GM18951 (cell line): ENCODE results near the gene ZBTB49.

ENCODE experiments used
- POLR2A ChIP-seq: IDR thresholded peaks from 4 replicates; pipeline ENCODE4 v1.6.1; 2011; ENCODE audit warnings: mild to moderate bottlenecking; ENCODE audit not compliant: insufficient read length, insufficient read depth; ENCODE audit errors: extremely low read depth
- in situ Hi-C: fragments of 300-500 bp; cut with MboI; formaldehyde crosslinking; loops from one replicate; pipeline ENCODE4 v1.12.0; 2022; ENCODE audit warnings: low sequenced_read_pairs, mixed read lengths, inconsistent platforms; ENCODE audit not compliant: unreplicated experiment

The ZBTB49 gene

DNA sequence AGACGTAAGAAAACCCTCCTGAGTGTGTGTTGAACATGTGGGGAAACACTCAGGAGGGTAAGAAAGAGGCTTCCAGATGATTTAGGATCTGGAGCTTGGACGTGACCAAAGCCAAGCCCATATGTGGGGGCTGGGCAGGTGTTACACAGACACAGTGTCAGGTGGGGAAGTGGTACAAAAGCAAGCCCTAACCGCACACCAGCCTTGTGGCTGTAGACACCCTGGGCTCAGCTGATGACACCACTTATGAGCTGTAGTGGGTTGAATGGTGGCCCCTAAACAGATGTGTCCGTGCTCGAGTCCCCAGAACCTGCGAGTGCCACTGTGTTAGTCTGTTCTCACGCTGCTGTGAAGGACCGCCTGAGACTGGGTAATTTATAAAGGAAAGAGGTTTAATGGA, 71.8 kb downstream of the ZBTB49 start:
- no peak for TF ChIP-seq POLR2A
- in situ Hi-C loops: no loop called here

DNA sequence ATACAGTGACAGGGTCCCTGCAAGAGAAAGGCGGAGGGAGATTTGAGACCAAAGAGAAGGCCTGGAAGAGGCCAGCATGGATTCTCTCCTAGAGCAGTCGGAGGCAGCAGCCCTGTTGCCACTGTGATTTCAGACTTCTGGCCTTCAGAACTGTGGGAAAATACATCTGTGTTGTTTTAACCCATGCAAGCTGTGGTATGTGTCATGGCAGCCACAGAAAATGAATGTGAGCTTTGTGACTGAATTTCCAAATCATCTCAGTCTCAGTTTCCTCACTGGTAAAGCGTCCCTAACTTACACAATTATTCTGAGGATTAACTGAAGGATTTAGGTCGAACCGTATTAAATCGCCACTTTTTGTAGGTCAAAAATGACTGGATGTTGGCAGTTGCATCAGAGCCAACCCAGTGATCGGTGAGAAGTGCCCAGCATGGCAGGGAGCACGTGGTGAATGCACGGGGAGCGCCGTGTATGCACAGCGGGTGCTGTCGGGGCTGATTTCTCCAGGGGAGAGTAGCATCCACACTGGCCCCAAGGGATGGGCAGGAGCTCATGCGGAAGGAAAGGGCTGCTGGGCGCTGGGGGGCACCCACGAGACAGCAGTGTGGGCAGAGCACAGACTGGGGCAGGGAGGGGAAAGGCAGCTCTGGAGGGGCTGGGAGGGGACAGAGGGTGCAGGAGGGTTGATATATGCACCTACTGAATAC, 73.1 kb downstream of the ZBTB49 start:
- in situ Hi-C loops: no loop called here
- no peak for TF ChIP-seq POLR2A

DNA sequence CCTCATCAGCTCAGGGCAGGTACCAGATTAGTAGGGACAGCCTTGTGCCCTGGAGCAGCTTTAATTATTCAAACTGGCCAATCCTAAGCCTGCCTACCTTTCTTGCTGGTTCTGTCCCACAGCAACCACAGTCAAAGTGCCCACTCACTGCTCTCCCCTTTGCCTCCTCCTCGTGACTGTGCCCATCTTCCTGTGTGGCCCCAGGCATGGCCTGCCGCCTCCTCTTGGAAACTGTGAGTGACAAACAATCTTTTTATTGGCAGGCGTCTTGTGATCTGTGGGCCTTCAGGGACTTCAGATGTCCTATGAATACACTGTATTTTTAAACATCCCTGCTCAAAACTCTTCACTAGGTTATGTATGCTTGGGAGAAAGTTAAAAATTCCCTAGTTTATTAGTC, 74.0 kb downstream of the ZBTB49 start:
- in situ Hi-C loops: no loop called here
- no peak for TF ChIP-seq POLR2A

DNA sequence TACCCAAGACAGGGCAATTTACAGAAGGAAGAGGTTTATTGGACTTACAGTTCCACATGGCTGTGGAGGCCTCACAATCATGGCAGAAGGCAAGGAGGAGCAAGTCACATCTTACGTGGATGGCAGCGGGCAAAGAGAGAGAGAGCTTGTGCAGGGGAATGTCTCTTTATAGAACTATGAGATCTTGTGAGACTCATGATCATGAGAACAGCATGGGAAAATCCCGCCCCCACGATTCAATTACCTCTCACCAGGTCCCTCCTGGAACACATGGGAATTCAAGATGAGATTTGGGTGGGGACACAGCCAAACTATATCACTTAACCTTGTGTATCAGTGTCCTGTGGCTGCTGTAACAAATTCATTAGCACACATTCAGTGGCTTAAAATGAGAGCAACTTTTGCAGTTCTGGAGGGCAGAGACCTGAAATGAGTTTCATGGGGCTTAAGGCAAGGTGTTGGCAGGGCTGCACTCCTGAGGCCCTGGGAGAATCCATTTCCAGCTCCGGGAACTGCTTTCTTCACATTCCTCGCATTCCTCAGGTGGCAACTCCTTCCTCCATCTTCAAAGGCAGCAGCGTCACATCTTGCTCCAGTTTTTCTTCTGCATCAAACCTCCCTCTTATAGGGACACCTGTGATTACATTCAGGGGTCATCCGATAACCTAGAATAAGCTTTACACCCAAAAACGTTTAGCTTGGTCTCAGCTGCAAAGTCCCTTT, 74.6 kb downstream of the ZBTB49 start:
- in situ Hi-C loops: no loop called here
- no peak for TF ChIP-seq POLR2A

DNA sequence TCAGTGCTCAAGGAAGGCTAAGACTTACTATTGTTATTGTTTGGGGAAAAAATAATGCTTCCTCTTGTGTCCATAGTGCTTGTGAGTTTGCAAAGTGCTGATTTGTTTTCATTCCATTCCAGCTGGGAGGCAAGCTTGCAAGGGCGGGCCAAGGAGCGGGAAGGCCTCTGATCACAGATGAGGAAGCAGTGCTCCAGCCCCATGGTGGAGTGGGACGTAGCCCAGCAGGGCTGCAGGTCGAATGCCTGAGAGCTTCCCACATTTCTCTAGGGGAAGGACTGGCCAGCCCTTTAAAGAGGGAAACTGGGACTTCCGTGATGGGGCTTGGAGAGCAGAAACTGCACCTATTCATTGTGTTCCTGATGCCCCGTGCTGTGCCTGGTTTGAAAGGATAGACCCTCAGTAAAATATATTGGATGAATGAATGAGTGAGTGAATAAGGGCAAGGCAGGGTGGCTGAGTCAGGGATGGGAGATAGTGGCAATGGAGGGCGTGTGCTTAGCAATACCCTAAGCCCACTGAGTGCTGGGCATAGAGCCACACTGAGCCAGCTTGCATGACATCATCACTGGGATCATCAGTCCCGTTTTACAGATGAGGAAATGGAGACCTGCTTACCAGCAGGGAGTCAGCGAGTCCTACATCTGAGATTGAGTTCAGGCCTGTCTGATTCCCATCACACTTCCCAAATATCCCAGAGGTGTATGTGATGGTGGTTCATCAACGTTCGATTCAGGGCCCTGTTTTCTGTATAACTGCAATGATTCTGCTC, 78.9 kb downstream of the ZBTB49 start:
- no peak for TF ChIP-seq POLR2A
- in situ Hi-C loops: no loop called here
